HFF-Myc (cell line): ENCODE measurements around the gene TULP4.
A peak's percentile ranks its signal among the peaks of the same experiment; 100 is the strongest.

ENCODE experiments used
- DNase-seq: peaks from one replicate; pipeline ENCODE4 v3.0.0-alpha.2; 2011; ENCODE audit warnings: low read depth; ENCODE audit errors: extremely low read depth
- H3K4me3 ChIP-seq: replicated peaks from 2 replicates; pipeline ENCODE4 v1.5.1; 2011; ENCODE audit warnings: low read depth, mild to moderate bottlenecking, control low read depth, low read length
- TF ChIP-seq, protein P1 (sequence below): IDR thresholded peaks from 2 replicates; pipeline ENCODE4 v1.5.1; 2012; ENCODE audit warnings: mild to moderate bottlenecking, low read depth, low read length, control low read depth; ENCODE audit errors: missing control alignments

Gene TULP4

GRCh38 chr6:158373214-158373613 lies 60.9 kb downstream of the TULP4 start:
- TF ChIP-seq, protein P1, sequence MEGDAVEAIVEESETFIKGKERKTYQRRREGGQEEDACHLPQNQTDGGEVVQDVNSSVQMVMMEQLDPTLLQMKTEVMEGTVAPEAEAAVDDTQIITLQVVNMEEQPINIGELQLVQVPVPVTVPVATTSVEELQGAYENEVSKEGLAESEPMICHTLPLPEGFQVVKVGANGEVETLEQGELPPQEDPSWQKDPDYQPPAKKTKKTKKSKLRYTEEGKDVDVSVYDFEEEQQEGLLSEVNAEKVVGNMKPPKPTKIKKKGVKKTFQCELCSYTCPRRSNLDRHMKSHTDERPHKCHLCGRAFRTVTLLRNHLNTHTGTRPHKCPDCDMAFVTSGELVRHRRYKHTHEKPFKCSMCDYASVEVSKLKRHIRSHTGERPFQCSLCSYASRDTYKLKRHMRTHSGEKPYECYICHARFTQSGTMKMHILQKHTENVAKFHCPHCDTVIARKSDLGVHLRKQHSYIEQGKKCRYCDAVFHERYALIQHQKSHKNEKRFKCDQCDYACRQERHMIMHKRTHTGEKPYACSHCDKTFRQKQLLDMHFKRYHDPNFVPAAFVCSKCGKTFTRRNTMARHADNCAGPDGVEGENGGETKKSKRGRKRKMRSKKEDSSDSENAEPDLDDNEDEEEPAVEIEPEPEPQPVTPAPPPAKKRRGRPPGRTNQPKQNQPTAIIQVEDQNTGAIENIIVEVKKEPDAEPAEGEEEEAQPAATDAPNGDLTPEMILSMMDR, result no peak
- H3K4me3 ChIP-seq, result no peak overlapping the region
- DNase-seq, result no peak

DNA sequence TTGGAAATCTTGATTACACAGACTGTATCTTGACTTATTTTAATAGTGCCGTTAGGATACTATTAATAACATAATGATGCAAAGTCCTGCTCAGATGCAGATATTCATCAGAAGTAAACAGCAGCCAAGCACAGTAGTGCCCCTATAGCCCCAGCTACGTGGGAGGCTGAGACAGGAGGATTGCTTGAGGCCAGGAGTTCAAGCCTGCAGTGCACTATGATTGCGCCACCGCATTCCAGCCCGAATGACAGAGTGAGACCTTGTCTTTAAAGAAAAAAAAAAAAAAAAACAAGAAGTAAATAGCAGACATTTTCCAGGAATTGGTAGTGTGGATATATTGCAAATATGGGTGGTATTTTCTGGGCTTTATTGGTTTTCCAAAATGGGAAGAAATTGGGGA lies 61.8 kb downstream of the TULP4 start:
- no peak for DNase-seq
- H3K4me3 ChIP-seq, result no peak overlapping the region
- TF ChIP-seq, protein P1, result no peak

GRCh38 chr6:158376631-158377081 lies 64.4 kb downstream of the TULP4 start:
- TF ChIP-seq, protein P1, result no peak

GRCh38 chr6:158377860-158378259 lies 65.6 kb downstream of the TULP4 start:
- no peak for DNase-seq
- no peak overlapping the region for H3K4me3 ChIP-seq
- TF ChIP-seq, protein P1, result no peak

More at GRCh38 chr6:158376631-158377081, 64.4 kb downstream of the TULP4 start:
- no peak overlapping the region for H3K4me3 ChIP-seq
- peak; percentile 37 for DNase-seq

DNA sequence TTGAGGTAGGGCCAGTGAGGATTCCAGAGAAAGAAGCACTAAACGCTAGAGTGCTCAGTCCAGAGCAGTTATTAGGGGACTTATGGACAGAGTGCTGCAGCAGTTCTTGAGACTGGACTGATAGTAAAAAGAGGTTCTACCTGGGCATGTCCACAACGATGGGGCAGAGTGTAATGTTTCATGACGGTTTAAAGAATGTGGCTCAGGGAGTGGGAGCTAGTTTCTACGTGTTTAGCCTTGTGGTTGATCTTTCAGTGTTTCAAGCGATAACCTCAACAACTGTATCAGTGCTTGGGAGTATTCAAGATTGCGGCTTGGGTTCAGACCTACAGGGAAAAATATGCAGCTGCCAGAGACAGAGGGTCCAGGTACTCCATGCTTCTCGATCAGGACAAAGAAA lies 67.1 kb downstream of the TULP4 start:
- no peak for DNase-seq
- H3K4me3 ChIP-seq, result no peak overlapping the region
- TF ChIP-seq, protein P1, result no peak

DNA sequence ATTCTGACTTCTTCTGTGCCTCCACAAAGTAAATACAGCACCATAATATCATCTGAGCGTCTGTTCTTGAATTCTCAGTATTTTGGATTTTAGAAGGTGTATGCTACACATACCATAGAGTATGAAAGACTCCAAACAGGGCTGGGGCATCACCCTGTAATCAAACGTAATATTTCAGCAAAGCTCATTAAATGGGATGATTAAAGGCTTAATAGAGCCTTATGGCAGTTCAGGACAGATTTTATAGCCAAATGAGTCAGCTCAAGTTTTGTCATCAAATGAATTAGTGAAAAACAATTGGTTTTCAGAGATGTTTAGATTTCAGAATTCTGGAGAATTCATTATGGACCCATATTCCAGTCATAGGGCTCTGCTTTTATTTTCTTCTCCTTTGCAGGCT lies 68.9 kb downstream of the TULP4 start:
- TF ChIP-seq, protein P1, result no peak
- DNase-seq, result no peak

DNA sequence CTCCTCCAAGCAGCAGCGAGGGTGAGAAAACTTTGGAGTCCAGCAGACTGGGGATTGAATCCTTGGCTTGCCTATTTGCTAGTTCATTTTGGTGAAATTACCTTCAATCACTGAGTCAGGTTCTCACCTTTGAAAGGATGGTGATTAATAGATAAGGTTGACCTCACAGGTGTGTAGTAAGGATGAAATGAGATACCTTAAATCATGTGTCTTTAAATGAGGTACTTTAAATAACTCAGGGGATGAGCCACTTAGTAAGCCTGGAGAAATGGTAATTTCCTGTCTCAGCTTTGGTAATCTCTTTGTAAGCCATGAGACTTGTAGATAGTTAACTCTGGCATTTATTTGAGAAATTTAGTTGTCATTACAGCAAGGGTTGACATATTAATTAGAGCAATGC lies 70.2 kb downstream of the TULP4 start:
- no peak overlapping the region for H3K4me3 ChIP-seq
- DNase-seq, result no peak
- TF ChIP-seq, protein P1, result no peak

More for the DNA sequence above, 68.9 kb downstream of the TULP4 start:
- H3K4me3 ChIP-seq, result no peak overlapping the region
